ENCODE measurements around the gene ZBTB43. TPM values are rescaled to one million over a fixed set of nuclear protein-coding genes. Genes with fewer than 3 reads are reported as not detected.
A peak's percentile ranks its signal among the peaks of the same experiment; 100 is the strongest.
"Not testable (repeated sequence)": the region's sequence is repeated elsewhere in the genome, so short reads cannot be mapped to it uniquely, and the experiment has no call there.

The ZBTB43 gene, protein sequence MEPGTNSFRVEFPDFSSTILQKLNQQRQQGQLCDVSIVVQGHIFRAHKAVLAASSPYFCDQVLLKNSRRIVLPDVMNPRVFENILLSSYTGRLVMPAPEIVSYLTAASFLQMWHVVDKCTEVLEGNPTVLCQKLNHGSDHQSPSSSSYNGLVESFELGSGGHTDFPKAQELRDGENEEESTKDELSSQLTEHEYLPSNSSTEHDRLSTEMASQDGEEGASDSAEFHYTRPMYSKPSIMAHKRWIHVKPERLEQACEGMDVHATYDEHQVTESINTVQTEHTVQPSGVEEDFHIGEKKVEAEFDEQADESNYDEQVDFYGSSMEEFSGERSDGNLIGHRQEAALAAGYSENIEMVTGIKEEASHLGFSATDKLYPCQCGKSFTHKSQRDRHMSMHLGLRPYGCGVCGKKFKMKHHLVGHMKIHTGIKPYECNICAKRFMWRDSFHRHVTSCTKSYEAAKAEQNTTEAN
- 11.6 and 21.2 TPM in 2 replicates for total RNA-seq

DNA sequence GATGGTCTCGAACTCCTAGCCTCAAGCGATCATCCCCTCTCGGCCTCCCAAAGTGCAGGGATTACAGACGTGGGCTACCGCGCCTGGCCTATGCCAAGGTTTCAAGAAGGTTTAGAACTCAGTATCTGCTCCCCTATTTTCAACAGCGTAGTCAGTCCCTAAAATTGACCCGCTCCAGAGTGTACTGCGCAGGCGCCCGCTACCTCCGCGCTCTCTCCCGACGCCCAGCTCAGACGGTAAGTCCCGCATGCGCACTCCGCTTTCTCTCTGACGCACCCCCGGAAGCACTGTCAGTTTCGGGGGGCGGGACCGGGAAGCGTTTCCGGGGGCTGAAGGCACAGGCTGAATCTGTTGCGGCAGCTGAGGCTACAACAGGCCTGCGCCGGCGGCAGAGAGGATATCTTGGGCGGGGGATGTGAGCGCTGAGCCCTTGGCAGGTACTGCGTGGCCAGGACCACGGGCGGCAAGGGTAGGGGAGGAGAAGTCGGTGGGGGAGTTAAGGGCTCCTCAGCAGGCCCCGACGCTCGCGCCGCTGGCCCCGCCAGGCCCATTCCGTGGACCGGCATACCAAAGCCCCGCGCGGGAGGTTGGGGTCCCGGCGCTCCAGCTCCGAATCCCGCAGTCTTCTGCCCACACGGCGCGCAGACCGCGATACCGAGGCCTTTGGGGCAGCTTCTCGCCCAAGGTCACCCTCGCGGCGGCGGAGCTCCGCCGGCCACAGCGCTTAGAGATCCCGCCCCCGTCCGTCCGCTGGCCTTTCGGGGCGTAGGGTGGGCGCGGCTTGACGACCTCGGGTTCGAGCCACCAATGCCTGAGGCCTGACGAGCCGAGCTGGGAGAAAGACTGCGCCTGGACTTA lies at the start of gene ZBTB43:
ZBTB43 (plus strand) TSS at position 345 of the 858 bp plus-strand sequence. CDS start 27,470 bp downstream, outside the sequence.
- Mint-ChIP-seq H3K27ac (peak within 1 kb of the TSS; percentile 99), H3K27me3 (ENCODE audit: insufficient read depth) (peaks cover 2% of the 10 kb centered on the region), H3K4me3 (peak within 1 kb of the TSS; percentile 92), H3K9me3 (no peaks in the 10 kb centered on the region), H3K4me1 (ENCODE audit: low read depth) (peaks cover 27% of the 10 kb centered on the region), H3K36me3 (ENCODE audit: low read depth) (peaks cover 12% of the 10 kb centered on the region)
- peak; percentile 98 for DNase-seq (ENCODE audit: low spot score)
- intact Hi-C loops (cut with micrococcal nuclease) = loop anchor here (1.0 to 5.0 kb wide), 6 partner anchors 56 to 1283 kb away; partner anchors contain the start of genes RALGPS1 and ZBTB34

DNA sequence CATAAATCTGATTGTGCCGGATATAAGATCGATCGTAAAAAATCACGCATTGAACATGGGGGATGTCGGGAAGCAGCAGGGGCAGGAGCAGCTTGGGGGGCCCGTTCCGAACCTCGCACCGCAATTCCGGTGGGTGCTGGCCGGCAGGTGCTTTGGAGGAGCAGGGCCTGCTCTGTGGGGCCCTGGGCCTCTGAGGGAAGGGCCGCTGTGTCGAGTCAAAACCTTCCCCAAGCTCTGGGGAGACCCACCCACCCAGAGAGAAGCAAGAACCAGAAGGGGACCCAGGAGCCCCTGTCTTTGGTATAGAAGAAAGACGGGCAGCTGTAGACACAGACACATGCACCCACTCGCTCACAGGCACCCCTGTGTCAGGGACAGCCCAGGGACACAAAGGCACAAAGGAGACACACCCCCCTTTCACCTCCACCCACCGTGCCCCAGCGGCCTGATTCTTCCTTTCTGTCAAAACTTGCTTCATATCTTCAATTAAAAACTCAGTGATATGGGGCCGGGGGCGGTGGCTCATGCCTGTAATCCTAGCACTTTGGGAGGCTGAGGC lies 49.4 kb upstream of the ZBTB43 start:
- Mint-ChIP-seq H3K27me3 (ENCODE audit: insufficient read depth) (peaks cover 13% of the 10 kb centered on the region), H3K27ac (no peak overlapping the region), H3K4me1 (ENCODE audit: low read depth) (no peaks in the 10 kb centered on the region), H3K4me3 (no peak overlapping the region), H3K9me3 (no peaks in the 10 kb centered on the region), H3K36me3 (ENCODE audit: low read depth) (no peaks in the 10 kb centered on the region)
- no peak for DNase-seq (ENCODE audit: low spot score)
- intact Hi-C loops (cut with micrococcal nuclease) = no loop called here

DNA sequence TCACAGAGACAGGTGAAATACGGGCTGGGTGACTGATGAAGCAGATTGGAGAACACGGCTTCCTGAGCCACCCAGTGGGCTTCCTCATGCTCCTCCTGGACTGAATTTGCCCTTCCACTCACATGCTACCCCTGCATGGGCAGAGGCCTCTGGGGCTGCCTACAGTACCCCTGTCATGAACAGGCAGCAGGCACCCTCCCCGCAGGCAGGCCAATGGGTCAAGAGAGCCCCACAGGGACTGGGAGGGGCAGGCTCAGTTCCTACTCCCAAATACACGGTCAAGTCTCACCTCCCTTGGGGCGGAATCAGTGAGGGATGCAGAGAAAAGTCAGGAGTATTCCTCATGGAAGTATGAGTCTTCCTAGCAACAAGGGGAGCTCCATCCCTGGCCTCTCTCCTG lies 48.6 kb upstream of the ZBTB43 start:
- Mint-ChIP-seq H3K4me1 (ENCODE audit: low read depth) (no peaks in the 10 kb centered on the region), H3K27ac (no peak overlapping the region), H3K36me3 (ENCODE audit: low read depth) (no peaks in the 10 kb centered on the region), H3K4me3 (no peak overlapping the region), H3K9me3 (no peaks in the 10 kb centered on the region), H3K27me3 (ENCODE audit: insufficient read depth) (peaks cover 11% of the 10 kb centered on the region)
- intact Hi-C loops (cut with micrococcal nuclease) = no loop called here
- no peak for DNase-seq (ENCODE audit: low spot score)

DNA sequence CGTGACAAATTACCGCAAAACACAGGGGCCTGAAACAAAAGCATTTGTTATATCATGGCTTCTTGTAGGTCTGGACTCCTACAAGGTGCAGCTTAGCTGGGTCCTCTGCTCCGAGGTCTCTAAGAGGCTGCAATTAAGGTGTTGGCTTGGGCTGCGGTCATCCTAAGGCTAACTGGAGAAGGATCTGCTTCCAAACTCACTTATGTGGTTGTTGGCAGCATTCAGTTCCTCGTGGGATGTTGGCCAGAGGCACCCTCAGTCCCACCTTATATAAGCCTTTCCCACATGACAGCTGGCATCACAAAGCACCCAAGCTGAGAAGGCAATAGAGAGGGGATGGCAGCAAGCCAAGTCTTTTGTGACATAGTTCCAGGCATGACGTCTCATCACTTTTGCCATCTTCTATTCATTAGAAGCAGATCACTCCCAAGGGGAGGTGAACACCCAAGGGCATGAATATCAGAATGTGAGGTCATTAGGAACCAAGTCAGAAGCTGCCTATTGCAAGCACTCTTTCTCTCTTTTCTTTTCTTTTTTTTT lies 47.9 kb upstream of the ZBTB43 start:
- no peak overlapping the region for H3K27ac Mint-ChIP-seq
- H3K36me3 Mint-ChIP-seq (ENCODE audit: low read depth) = no peaks in the 10 kb centered on the region
- H3K4me3 Mint-ChIP-seq = no peak overlapping the region
- intact Hi-C loops (cut with micrococcal nuclease) = no loop called here
- no peaks in the 10 kb centered on the region for H3K4me1 Mint-ChIP-seq (ENCODE audit: low read depth)
- no peaks in the 10 kb centered on the region for H3K9me3 Mint-ChIP-seq
- DNase-seq (ENCODE audit: low spot score) = no peak
- peaks cover 14% of the 10 kb centered on the region for H3K27me3 Mint-ChIP-seq (ENCODE audit: insufficient read depth)

DNA sequence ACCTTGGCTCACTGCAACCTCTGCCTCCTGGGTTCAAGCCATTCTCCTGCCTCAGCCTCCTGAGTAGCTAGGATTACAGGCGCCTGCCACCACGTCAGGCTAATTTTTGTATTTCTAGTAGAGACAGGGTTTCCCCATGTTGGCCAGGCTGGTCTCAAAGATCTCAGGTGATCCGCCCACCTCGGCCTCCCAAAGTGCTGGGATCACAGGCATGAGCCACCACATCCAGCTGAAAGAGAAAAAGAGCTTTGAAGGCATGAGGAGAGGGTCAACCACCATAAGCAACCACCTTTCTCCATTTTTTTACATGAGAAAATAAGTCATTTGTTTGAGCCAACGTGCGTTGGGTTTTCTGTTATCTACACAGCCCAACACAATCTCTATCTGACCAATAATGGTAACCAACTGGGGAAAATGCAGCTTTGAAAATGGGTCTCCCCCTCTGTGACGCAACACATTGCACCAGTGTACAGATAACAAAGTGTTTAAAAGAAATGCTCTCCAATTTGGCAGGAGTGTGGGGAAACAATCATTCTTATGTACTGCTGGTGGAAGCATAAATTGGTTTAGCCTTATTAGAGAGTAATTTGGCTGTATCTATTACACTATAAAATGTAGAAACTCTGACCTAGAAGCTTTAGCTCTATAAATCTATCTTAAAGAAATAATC lies 45.8 kb upstream of the ZBTB43 start:
- Mint-ChIP-seq H3K27ac (no peak overlapping the region), H3K4me1 (ENCODE audit: low read depth) (no peaks in the 10 kb centered on the region), H3K36me3 (ENCODE audit: low read depth) (no peaks in the 10 kb centered on the region), H3K9me3 (no peaks in the 10 kb centered on the region), H3K27me3 (ENCODE audit: insufficient read depth) (peaks cover 14% of the 10 kb centered on the region), H3K4me3 (no peak overlapping the region)
- DNase-seq (ENCODE audit: low spot score) = no peak
- intact Hi-C loops (cut with micrococcal nuclease) = no loop called here

DNA sequence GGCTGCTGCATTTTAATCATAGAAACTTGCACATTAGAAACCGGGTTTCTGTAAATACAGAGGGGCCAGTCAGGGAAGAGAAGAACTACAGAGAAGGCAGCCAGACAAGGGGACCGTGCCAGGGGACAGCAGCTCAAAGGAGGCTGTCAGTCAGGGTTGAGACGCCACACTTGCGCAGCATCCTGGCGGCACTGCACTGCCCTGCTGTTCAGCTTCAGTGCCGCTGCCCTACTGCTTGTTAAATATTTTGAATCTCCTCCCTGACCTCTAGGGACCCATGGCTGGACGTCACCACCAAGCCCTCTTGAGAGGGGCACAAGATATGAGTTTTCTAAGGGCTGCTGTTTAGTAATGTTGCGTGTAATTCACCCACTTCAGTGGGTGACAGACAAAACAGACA lies 43.6 kb upstream of the ZBTB43 start:
- Mint-ChIP-seq H3K9me3 (no peaks in the 10 kb centered on the region), H3K27me3 (ENCODE audit: insufficient read depth) (peaks cover 16% of the 10 kb centered on the region), H3K27ac (no peak overlapping the region), H3K4me1 (ENCODE audit: low read depth) (no peaks in the 10 kb centered on the region), H3K36me3 (ENCODE audit: low read depth) (no peaks in the 10 kb centered on the region), H3K4me3 (no peak overlapping the region)
- intact Hi-C loops (cut with micrococcal nuclease) = no loop called here
- no peak for DNase-seq (ENCODE audit: low spot score)

DNA sequence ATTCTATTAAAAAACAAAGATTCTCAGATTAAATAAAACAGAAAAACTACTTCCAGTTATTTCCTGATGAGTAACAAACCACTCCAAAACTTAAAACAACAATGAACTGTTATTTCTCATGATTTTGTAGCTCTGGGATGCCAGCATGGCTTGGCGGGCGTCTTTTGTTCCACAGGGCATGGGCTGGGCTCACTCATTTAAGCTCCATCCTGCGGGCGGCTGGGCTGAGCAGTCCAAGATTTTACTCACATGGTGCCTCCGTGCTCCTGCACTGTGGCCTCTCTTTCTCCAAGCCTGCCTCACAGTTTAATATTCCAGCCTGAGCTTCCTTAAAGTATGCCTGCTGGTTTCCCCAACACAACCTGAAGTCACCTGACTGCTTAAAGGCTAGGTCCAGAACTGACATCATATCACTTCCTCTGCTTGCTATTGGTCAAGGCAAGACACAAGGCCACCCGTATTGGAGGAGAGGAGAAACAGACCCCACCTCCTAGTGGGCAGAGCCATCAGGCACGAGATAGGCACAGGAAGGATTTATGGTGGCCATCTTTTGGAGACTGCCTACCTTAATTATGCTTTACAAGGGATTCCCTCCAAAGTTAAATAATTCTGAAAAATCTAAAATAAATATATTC lies 41.6 kb upstream of the ZBTB43 start:
- DNase-seq (ENCODE audit: low spot score) = no peak
- Mint-ChIP-seq H3K36me3 (ENCODE audit: low read depth) (no peaks in the 10 kb centered on the region), H3K4me3 (no peak overlapping the region), H3K9me3 (no peaks in the 10 kb centered on the region), H3K27ac (no peak overlapping the region), H3K4me1 (ENCODE audit: low read depth) (no peaks in the 10 kb centered on the region), H3K27me3 (ENCODE audit: insufficient read depth) (peaks cover 11% of the 10 kb centered on the region)
- intact Hi-C loops (cut with micrococcal nuclease) = no loop called here

DNA sequence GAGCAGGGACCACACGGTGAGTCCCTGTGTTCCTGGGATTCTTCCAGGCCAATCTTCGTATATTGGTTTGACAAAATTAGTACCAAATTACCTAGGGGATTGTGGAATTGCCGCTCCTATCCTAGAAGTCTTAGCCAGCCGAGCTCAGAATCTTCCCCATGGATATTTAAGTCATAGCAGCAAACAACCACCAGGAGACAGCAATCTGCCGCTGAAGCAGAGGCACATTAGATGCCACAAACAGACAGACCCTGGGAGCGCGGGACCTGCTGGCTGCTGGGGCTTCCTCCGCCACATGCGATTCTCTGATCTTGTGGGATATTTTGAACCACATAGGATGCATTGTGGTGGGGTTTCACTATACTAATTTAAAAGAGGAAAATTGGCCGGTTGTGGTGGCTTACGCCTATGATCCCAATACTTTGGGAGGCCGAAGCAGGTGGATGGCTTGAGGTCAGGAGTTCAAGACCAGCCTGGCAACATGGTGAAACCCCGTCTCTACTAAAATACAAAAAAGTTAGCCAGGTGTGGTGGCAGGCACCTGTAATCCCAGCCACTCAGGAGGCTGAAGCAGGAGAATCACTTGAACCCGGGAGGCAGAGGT lies 31.7 kb upstream of the ZBTB43 start:
- no peak for DNase-seq (ENCODE audit: low spot score)
- Mint-ChIP-seq H3K4me3 (no peak overlapping the region), H3K36me3 (ENCODE audit: low read depth) (no peaks in the 10 kb centered on the region), H3K27me3 (ENCODE audit: insufficient read depth) (peaks cover 23% of the 10 kb centered on the region), H3K27ac (no peak overlapping the region), H3K4me1 (ENCODE audit: low read depth) (no peaks in the 10 kb centered on the region), H3K9me3 (no peaks in the 10 kb centered on the region)
- intact Hi-C loops (cut with micrococcal nuclease) = no loop called here

DNA sequence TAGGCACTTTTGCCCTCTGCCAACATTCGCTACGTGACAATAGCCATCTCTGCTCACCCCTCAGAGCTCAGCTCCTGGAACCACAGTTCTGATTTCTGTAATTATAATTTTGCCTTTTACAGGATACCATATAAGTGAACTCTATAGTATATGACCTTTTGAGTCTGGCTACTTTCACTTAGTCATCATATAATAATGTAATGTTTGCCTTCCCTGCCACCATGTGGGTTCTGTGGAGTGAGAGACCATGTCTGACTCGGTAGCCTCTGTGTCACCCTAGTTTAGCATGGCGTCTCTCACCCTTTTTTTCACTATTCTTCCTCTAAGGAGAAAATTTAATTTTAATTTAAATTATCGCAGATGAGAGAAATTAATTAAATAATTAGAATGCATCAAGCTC lies 28.9 kb upstream of the ZBTB43 start:
- H3K9me3 Mint-ChIP-seq = no peaks in the 10 kb centered on the region
- H3K36me3 Mint-ChIP-seq (ENCODE audit: low read depth) = no peaks in the 10 kb centered on the region
- intact Hi-C loops (cut with micrococcal nuclease) = no loop called here
- no peak for DNase-seq (ENCODE audit: low spot score)
- H3K27me3 Mint-ChIP-seq (ENCODE audit: insufficient read depth) = peaks cover 22% of the 10 kb centered on the region
- H3K4me1 Mint-ChIP-seq (ENCODE audit: low read depth) = no peaks in the 10 kb centered on the region
- H3K27ac Mint-ChIP-seq = no peak overlapping the region
- no peak overlapping the region for H3K4me3 Mint-ChIP-seq

DNA sequence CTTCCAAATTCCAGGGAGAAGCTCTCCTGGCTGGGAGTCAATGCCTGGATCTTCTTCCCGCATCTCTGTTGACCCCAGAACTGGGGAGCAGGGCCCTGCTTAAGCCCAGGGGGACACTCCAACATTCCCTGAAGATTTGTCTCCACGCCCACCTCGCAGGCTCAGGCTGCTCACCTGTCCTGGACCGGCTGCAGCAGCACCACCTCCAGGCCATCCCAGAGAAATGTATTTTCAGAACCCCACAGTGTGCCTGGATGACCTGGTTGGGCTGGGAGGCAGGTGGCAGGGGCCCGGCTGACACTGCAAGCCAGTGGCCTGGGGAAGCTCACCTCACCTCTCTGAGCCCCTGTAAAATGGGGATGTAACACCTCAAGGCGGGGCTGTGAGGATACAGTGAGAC lies 27.1 kb upstream of the ZBTB43 start:
- no peaks in the 10 kb centered on the region for H3K4me1 Mint-ChIP-seq (ENCODE audit: low read depth)
- H3K27ac Mint-ChIP-seq = no peak overlapping the region
- H3K36me3 Mint-ChIP-seq (ENCODE audit: low read depth) = no peaks in the 10 kb centered on the region
- H3K9me3 Mint-ChIP-seq = no peaks in the 10 kb centered on the region
- intact Hi-C loops (cut with micrococcal nuclease) = no loop called here
- H3K27me3 Mint-ChIP-seq (ENCODE audit: insufficient read depth) = peaks cover 27% of the 10 kb centered on the region
- DNase-seq (ENCODE audit: low spot score) = no peak
- H3K4me3 Mint-ChIP-seq = no peak overlapping the region

DNA sequence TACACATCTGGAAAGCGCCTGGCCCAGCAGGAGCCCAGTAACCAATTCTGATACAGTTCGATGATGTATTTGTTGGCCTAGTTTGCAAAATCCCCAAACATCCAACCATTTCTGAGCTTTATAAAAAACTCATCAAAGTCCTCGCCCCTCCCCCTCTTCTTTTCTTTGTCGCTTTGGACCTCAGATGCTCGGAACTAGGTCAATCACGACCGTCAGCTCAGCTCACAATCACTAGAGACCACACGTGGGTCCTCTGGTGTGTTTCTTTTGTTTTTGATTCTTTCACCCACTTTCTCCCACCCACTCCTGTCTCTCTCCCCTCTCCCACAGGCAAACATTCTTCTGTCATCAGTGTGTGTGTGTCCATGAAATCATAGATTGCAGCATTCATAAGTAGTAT lies 26.7 kb upstream of the ZBTB43 start:
- Mint-ChIP-seq H3K9me3 (no peaks in the 10 kb centered on the region), H3K4me3 (no peak overlapping the region), H3K27ac (no peak overlapping the region), H3K27me3 (ENCODE audit: insufficient read depth) (peaks cover 23% of the 10 kb centered on the region), H3K4me1 (ENCODE audit: low read depth) (no peaks in the 10 kb centered on the region), H3K36me3 (ENCODE audit: low read depth) (no peaks in the 10 kb centered on the region)
- no peak for DNase-seq (ENCODE audit: low spot score)
- intact Hi-C loops (cut with micrococcal nuclease) = no loop called here

DNA sequence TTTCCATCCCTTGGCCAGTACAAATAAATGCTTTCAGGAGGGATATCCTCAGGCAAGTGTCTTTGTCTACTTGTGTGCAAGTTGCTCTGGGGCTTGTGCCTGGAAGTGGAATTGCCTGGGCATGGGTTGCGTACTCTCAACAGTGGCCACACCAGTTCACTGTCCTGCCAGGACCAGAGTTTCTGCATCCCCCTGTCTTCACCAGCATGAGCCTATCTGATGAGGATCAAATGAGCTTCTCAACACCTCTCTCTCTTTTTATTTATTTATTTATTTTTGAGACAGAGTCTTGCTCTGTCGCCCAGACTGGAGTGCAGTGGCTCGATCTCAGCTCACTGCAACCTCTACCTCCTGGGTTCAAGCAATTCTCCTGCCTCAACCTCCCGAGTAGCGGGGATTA lies 26.1 kb upstream of the ZBTB43 start:
- peaks cover 17% of the 10 kb centered on the region for H3K27me3 Mint-ChIP-seq (ENCODE audit: insufficient read depth)
- H3K4me1 Mint-ChIP-seq (ENCODE audit: low read depth); intact Hi-C loops (cut with micrococcal nuclease); H3K36me3 Mint-ChIP-seq (ENCODE audit: low read depth); H3K9me3 Mint-ChIP-seq; DNase-seq (ENCODE audit: low spot score); H3K4me3 Mint-ChIP-seq; H3K27ac Mint-ChIP-seq: not testable (repeated sequence)
